Fibroblast of peridontal ligament (primary cell): ENCODE data around the gene SRGAP1.
"Not testable (repeated sequence)": the region's sequence is repeated elsewhere in the genome, so short reads cannot be mapped to it uniquely, and the experiment has no call there.

Source experiments
- DNase-seq: peaks from one replicate; pipeline ENCODE4 v3.0.0-alpha.2; 2010; ENCODE audit errors: extremely low read depth

The SRGAP1 gene

DNA sequence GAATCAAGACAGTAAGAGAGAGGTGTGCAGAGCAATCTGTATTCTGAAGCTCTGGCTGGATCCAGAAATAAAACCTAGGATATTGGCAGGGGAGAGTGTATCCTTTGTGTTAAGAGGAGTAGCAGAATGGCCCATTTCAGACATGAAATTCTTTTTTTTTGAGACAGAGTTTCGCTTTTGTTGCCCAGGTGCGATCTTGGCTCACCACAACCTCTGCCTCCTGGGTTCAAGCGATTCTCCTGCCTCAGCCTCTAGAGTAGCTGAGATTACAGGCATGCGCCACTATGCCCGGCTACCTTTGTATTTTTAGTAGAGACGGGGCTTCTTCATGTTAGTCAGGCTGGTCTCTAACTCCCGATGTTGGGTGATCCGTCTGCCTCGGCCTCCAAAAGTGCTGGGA is 6.1 kb upstream of the SRGAP1 start:
- no peak for DNase-seq

- DNase-seq: no peak
Measured at GRCh38 chr12:63841011-63841410, 3.5 kb upstream of the SRGAP1 start.

DNA sequence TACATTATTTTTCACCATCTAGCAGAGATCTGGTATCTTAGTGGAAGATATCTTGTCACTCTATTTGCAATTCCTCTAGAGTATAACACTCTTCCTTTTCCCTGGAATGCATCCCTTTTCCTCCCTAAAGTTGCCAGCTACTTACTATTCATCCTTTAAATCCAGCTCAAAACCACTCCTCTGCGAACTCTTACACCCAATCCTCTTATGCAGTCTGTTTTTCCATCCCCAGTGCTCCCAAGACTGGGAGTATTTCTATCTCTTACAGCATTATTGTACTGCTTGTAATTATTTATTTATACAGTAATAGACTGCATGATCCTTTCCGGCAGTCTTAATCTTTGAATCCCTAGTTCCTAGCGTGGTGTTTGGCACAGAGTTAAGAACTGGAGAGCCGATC is 2.9 kb upstream of the SRGAP1 start:
- DNase-seq: peak; percentile 44

DNA sequence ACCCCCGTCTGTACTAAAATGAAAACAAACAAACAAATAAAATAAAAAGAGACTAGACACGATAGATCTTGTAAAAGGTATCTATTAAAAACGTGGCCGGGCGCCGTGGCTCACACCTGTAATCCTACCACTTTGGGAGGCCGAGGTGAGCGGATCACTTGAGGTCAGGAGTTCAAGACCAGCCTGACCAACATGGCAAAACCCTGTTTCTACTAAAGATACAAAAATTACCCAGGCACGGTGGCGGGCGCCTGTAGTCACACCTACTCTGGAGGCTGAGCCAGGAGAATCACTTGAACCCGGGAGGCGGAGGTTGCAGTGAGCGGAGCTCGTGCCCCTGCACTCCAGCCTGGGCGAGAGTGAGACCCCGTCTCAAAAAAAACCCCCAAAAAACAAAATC is 1.8 kb upstream of the SRGAP1 start:
- DNase-seq: not testable (repeated sequence)

- DNase-seq: no peak
Measured at GRCh38 chr12:63843254-63843720, 1.2 kb upstream of the SRGAP1 start.

GRCh38 chr12:63843721-63844390 is 644 bp upstream of the SRGAP1 start:
- DNase-seq: peak; percentile 94

GRCh38 chr12:63845726-63846125 is 1.2 kb downstream of the SRGAP1 start:
- DNase-seq: peak; percentile 58

DNA sequence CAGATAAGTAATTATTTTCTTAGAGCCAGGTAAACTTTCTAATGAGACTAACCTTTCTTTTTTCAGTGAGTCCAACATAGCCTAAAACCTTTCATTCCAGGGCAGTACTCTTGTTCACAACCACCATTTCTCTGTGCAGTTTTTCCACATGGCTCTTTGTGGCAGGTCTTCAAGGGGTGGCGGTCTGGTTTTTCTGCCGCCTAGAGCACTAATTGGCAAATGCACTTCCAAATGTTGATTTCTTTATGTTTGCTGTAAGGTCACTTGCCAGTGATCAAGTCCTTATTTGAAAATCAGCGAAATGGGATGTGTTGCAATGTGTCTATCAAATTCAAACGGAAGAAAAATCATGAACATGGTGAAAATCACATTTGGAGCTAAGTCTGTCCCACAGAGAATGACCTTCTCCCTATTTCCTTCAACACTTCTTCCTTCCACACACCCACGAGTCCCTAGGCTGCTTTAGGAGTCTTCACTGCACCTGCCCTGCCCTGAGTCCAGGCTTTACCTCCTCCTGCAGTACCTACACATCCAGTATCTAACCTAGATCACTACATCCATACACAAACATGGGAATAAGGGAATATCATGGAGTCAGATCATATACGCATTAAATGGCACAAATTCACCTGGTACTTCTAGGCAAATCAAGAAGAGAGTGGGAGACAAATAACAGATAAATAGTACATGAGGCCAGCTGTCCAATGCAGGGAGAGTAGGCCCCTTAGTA is 1.9 kb downstream of the SRGAP1 start:
- DNase-seq: peak; percentile 30

DNA sequence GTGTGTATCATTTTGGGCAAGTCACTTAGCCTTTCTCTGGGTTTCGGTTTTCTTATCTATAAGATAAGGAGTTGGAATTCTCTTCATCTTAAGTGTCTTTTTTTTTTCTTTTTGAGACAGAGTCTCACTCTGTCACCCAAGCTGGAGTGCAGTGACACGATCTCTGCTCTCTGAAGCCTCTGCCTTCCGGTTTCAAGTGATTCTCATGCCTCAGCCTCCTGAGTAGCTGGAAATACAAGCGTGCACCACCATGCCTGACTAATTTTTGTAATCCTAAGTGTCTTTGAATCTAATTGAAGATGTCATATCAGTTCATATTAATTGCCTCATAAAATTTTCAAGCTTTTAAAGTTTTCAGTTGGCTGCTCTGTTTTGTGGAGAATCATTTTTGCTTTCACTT is 4.0 kb downstream of the SRGAP1 start:
- no peak for DNase-seq

GRCh38 chr12:63849106-63849620 is 4.7 kb downstream of the SRGAP1 start:
- DNase-seq: peak; percentile 45

DNA sequence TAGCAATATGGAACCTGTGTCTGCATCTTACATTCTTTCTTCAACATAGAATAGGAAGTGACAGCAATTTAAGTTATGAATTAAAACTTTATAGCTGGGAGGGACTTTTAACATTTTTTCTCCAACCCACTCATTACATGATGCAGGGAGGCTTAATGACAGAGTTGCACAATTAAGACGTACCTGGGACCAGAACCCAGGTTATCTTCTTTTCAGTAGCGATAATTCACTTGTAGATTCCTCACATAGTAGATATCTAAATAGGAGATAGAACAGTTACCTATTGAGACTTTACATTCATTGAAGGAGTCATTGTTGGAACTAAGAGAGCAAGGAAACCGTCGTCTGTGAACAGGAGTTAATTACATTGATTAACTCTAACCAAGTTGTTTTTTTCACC is 5.1 kb downstream of the SRGAP1 start:
- DNase-seq: no peak

- no peak for DNase-seq
Measured at GRCh38 chr12:63853978-63854377, 9.5 kb downstream of the SRGAP1 start.

- no peak for DNase-seq
Measured at GRCh38 chr12:63855299-63855698, 10.8 kb downstream of the SRGAP1 start.

- DNase-seq: peak; percentile 77
Measured at GRCh38 chr12:63857771-63858670, 13.5 kb downstream of the SRGAP1 start.

- DNase-seq: not testable (repeated sequence)
Measured at GRCh38 chr12:63859880-63860279, 15.4 kb downstream of the SRGAP1 start.

GRCh38 chr12:63862187-63862968 is 17.9 kb downstream of the SRGAP1 start:
- DNase-seq: no peak

GRCh38 chr12:63862969-63863230 is 18.4 kb downstream of the SRGAP1 start:
- DNase-seq: no peak

- DNase-seq: no peak
Measured at GRCh38 chr12:63863658-63864453, 19.4 kb downstream of the SRGAP1 start.

- no peak for DNase-seq
Measured at GRCh38 chr12:63864454-63864706, 19.9 kb downstream of the SRGAP1 start.

DNA sequence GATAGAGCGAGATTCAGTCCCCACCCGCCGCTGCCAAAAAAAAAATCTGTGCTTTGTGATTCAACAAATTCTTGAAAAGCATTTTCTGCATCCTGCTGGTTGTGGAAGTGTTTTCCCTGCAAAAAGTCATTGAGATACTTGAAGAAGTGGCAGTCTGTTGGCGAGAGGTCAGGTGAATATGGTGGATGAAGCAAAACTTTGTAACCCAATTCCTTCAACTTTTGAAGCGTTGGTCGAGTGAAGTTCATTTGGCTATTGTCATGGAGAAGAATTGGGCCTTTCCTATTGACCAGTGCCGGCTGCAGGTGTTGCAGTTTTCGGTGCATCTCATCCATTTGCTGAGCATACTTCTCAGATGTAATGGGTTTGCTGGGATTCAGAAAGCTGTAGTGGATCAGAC is 20.9 kb downstream of the SRGAP1 start:
- no peak for DNase-seq

GRCh38 chr12:63867053-63867452 is 22.6 kb downstream of the SRGAP1 start:
- no peak for DNase-seq
